BLaER1 (cell line): ENCODE results near the gene LMBR1.

Experiments
- H3K27ac ChIP-seq: shearing (Covaris generic); formaldehyde crosslinking; 2 replicates; pipeline ENCODE4 v1.8.1; 2022
- H3K27me3 ChIP-seq: shearing (Covaris generic); formaldehyde crosslinking; 2 replicates; pipeline ENCODE4 v1.8.1; 2022
- H3K36me3 ChIP-seq: shearing (Covaris generic); formaldehyde crosslinking; 2 replicates; pipeline ENCODE4 v1.8.1; 2022
- H3K4me1 ChIP-seq: shearing (Covaris generic); formaldehyde crosslinking; 2 replicates; pipeline ENCODE4 v1.8.1; 2022
- H3K4me2 ChIP-seq: shearing (Covaris generic); formaldehyde crosslinking; 2 replicates; pipeline ENCODE4 v1.8.1; 2022
- H3K4me3 ChIP-seq: shearing (Covaris generic); formaldehyde crosslinking; 2 replicates; pipeline ENCODE4 v1.8.1; 2022
- H3K9ac ChIP-seq: shearing (Covaris generic); formaldehyde crosslinking; 2 replicates; pipeline ENCODE4 v1.8.1; 2022
- H3K9me3 ChIP-seq: shearing (Covaris generic); formaldehyde crosslinking; 2 replicates; pipeline ENCODE4 v1.8.1; 2022
- H4K20me1 ChIP-seq: shearing (Covaris generic); formaldehyde crosslinking; 2 replicates; pipeline ENCODE4 v1.8.1; 2022
- Cebpa-rat ChIP-seq: shearing (Covaris generic); IDR thresholded peaks from 2 replicates; pipeline ENCODE4 v1.8.1; 2022

The LMBR1 gene

DNA sequence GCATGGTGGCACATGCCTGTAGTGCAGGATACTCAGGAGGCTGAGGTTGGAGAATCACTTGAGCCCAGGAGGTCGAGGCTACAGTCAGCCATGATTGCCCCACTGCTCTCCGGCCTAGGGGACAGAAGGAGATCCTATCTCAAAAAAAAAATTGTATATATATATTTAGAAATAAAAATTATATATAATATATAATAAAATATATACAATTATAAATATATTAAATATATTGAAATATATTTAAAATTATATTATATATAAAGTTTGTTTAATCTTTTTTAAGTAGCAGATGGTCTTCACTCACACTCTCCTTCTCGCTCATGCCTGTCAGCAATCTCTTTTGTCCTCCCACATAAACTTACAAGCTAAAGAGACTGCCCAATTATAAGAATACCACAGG lies 58.5 kb downstream of the LMBR1 start:
- no peaks in the 10 kb centered on the region for H3K9me3 ChIP-seq
- no peaks in the 10 kb centered on the region for H3K27me3 ChIP-seq
- no peak overlapping the region for H3K4me2 ChIP-seq
- peaks cover 33% of the 10 kb centered on the region for H3K36me3 ChIP-seq
- no peak overlapping the region for H3K27ac ChIP-seq
- no peak overlapping the region for H3K9ac ChIP-seq
- H3K4me3 ChIP-seq: no peak overlapping the region
- 0 out of 2 replicates have a peak, but pooled peaks cover 5% of the 10 kb centered on the region for H4K20me1 ChIP-seq
- TF ChIP-seq Cebpa-rat: no peak
- H3K4me1 ChIP-seq: no peaks in the 10 kb centered on the region; the same call in 1 of the 2 replicates

DNA sequence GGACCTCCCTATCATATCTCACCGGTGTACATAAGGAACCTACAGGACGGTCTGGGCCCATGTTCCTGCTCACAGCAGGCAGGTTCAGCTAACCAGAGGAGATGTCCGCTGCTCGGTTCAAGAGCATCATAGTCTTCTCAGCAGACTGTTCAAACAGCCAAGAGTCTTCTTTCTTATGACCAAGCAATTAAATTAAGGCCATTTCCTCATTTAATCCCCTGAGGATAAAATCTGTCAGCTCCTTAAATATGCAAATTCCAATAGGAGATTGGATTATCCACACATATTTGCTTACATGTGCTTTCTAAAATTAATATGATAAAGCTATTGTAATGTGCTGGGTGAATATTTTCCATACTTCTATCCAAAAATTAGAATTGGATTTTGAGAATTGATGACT lies 59.7 kb downstream of the LMBR1 start:
- TF ChIP-seq Cebpa-rat: no peak
- no peak overlapping the region for H3K4me3 ChIP-seq

GRCh38 chr7:156832195-156832877 lies 60.6 kb downstream of the LMBR1 start:
- TF ChIP-seq Cebpa-rat: no peak

More for the DNA sequence above, 59.7 kb downstream of the LMBR1 start:
- H3K27me3 ChIP-seq: no peaks in the 10 kb centered on the region
- no peak overlapping the region for H3K4me2 ChIP-seq
- no peak overlapping the region for H3K27ac ChIP-seq
- H3K36me3 ChIP-seq: peaks cover 34% of the 10 kb centered on the region
- no peak overlapping the region for H3K9ac ChIP-seq
- no peaks in the 10 kb centered on the region for H3K9me3 ChIP-seq
- no peaks in the 10 kb centered on the region; the same call in 1 of the 2 replicates for H3K4me1 ChIP-seq
- 0 out of 2 replicates have a peak, but pooled peaks cover 5% of the 10 kb centered on the region for H4K20me1 ChIP-seq

GRCh38 chr7:156829669-156830336 lies 63.2 kb downstream of the LMBR1 start:
- no peak for TF ChIP-seq Cebpa-rat
- H3K27ac ChIP-seq: no peak overlapping the region
- H3K4me3 ChIP-seq: no peak overlapping the region
- no peaks in the 10 kb centered on the region; the same call in 1 of the 2 replicates for H3K4me1 ChIP-seq
- H3K4me2 ChIP-seq: no peak overlapping the region
- H3K27me3 ChIP-seq: no peaks in the 10 kb centered on the region
- no peak overlapping the region for H3K9ac ChIP-seq
- 0 out of 2 replicates have a peak, but pooled peaks cover 1% of the 10 kb centered on the region for H4K20me1 ChIP-seq
- no peaks in the 10 kb centered on the region for H3K9me3 ChIP-seq
- peaks cover 31% of the 10 kb centered on the region for H3K36me3 ChIP-seq

More at GRCh38 chr7:156832195-156832877, 60.6 kb downstream of the LMBR1 start:
- no peaks in the 10 kb centered on the region; the same call in 1 of the 2 replicates for H3K4me1 ChIP-seq
- peaks cover 34% of the 10 kb centered on the region for H3K36me3 ChIP-seq
- no peak overlapping the region for H3K4me3 ChIP-seq
- H3K9ac ChIP-seq: no peak overlapping the region
- H3K4me2 ChIP-seq: no peak overlapping the region
- H3K27ac ChIP-seq: no peak overlapping the region
- H3K9me3 ChIP-seq: no peaks in the 10 kb centered on the region
- H3K27me3 ChIP-seq: no peaks in the 10 kb centered on the region
- 0 out of 2 replicates have a peak, but pooled peaks cover 5% of the 10 kb centered on the region for H4K20me1 ChIP-seq

GRCh38 chr7:156827587-156828203 lies 65.3 kb downstream of the LMBR1 start:
- no peak overlapping the region for H3K9ac ChIP-seq
- no peak for TF ChIP-seq Cebpa-rat
- peaks cover 31% of the 10 kb centered on the region for H3K36me3 ChIP-seq
- no peaks in the 10 kb centered on the region for H4K20me1 ChIP-seq
- H3K27me3 ChIP-seq: no peaks in the 10 kb centered on the region
- H3K4me2 ChIP-seq: no peak overlapping the region
- H3K27ac ChIP-seq: no peak overlapping the region
- no peaks in the 10 kb centered on the region for H3K9me3 ChIP-seq
- no peak overlapping the region for H3K4me3 ChIP-seq
- H3K4me1 ChIP-seq: no peaks in the 10 kb centered on the region; the same call in 1 of the 2 replicates

GRCh38 chr7:156823435-156823834 lies 69.5 kb downstream of the LMBR1 start:
- Histone ChIP-seq H3K9ac (no peak overlapping the region), H3K27ac (no peak overlapping the region), H3K4me3 (no peak overlapping the region), H3K4me2 (no peak overlapping the region), H3K9me3 (no peaks in the 10 kb centered on the region), H3K36me3 (peaks cover 33% of the 10 kb centered on the region), H4K20me1 (no peaks in the 10 kb centered on the region), H3K4me1 (no peaks in the 10 kb centered on the region), H3K27me3 (no peaks in the 10 kb centered on the region)
- no peak for TF ChIP-seq Cebpa-rat

DNA sequence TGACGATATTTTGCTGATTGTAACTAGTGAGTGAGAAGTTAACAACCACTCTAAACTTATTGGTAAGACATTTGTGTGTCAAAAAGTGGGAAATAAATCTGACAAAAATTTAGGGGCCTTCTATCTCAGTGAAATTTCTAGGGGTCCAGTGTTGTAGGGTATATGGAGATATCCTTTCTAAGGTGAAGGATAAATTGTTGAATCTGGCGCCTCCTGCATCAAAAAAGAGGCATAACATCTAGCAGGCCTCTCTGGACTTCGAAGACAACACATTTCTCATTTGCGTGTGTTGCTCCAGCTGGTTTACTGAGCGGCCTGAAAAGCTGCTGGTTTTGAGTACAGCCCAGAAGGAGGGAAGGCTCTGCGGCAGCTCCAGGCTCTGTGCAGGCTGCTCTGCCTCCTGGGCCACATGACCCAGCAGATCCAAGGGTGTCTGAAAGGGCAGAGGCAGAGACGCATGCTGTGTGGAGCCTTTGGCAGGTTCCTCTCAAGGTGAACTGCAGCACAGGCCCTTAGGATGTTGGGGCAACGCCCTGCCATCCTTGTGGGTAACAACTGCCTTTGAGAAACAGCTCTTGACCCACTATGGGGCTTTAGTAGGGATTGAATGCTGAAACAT lies 72.4 kb downstream of the LMBR1 start:
- H3K9ac ChIP-seq: no peak overlapping the region
- peaks cover 26% of the 10 kb centered on the region for H3K36me3 ChIP-seq
- no peaks in the 10 kb centered on the region for H4K20me1 ChIP-seq
- H3K9me3 ChIP-seq: no peaks in the 10 kb centered on the region
- H3K4me2 ChIP-seq: no peak overlapping the region
- H3K27me3 ChIP-seq: no peaks in the 10 kb centered on the region
- H3K4me1 ChIP-seq: no peaks in the 10 kb centered on the region
- H3K4me3 ChIP-seq: no peak overlapping the region
- no peak for TF ChIP-seq Cebpa-rat
- H3K27ac ChIP-seq: no peak overlapping the region

- no peak overlapping the region for H3K4me2 ChIP-seq
- H4K20me1 ChIP-seq: no peaks in the 10 kb centered on the region
- no peaks in the 10 kb centered on the region for H3K27me3 ChIP-seq
- H3K9ac ChIP-seq: no peak overlapping the region
- H3K36me3 ChIP-seq: peaks cover 27% of the 10 kb centered on the region
- H3K4me1 ChIP-seq: no peaks in the 10 kb centered on the region
- no peak for TF ChIP-seq Cebpa-rat
- H3K9me3 ChIP-seq: no peaks in the 10 kb centered on the region
- no peak overlapping the region for H3K4me3 ChIP-seq
- H3K27ac ChIP-seq: no peak overlapping the region
These were observed 73.2 kb downstream of the LMBR1 start for GRCh38 chr7:156819733-156820295.

- Histone ChIP-seq H3K27me3 (no peaks in the 10 kb centered on the region), H3K4me2 (no peak overlapping the region), H3K9me3 (no peaks in the 10 kb centered on the region), H3K36me3 (peaks cover 28% of the 10 kb centered on the region), H3K4me3 (no peak overlapping the region), H3K4me1 (no peaks in the 10 kb centered on the region), H4K20me1 (no peaks in the 10 kb centered on the region), H3K9ac (no peak overlapping the region), H3K27ac (no peak overlapping the region)
- no peak for TF ChIP-seq Cebpa-rat
These were observed 74.8 kb downstream of the LMBR1 start for GRCh38 chr7:156818133-156818532.
